SHP77 treated with DMSO at 0.1 percent for 48 hours (cell line): ENCODE data around the gene OPCML.

Experiments used
- DNase-seq: peaks from one replicate; lab custom pipeline; 2025; lab: John Stamatoyannopoulos, UW

The OPCML gene

GRCh38 chr11:132981131-132981956 is 551.0 kb downstream of the OPCML start:
- DNase-seq, result no peak

GRCh38 chr11:132980670-132981069 is 551.6 kb downstream of the OPCML start:
- DNase-seq, result no peak

- DNase-seq, result no peak
These were observed 554.6 kb downstream of the OPCML start for GRCh38 chr11:132977746-132978145.

GRCh38 chr11:132977241-132977640 is 555.1 kb downstream of the OPCML start:
- DNase-seq, result no peak

GRCh38 chr11:132976115-132976514 is 556.2 kb downstream of the OPCML start:
- DNase-seq, result no peak

GRCh38 chr11:132973686-132974085 is 558.6 kb downstream of the OPCML start:
- DNase-seq, result no peak

GRCh38 chr11:132972565-132972964 is 559.7 kb downstream of the OPCML start:
- DNase-seq, result no peak

- no peak for DNase-seq
These were observed 561.0 kb downstream of the OPCML start for GRCh38 chr11:132971351-132971750.

- DNase-seq, result no peak
These were observed 562.4 kb downstream of the OPCML start for GRCh38 chr11:132969892-132970291.

GRCh38 chr11:132962041-132962440 is 570.3 kb downstream of the OPCML start:
- DNase-seq, result no peak

- no peak for DNase-seq
These were observed 570.8 kb downstream of the OPCML start for GRCh38 chr11:132961453-132961852.

- DNase-seq, result no peak
These were observed 571.8 kb downstream of the OPCML start for GRCh38 chr11:132960273-132961078.

GRCh38 chr11:132959693-132960092 is 572.6 kb downstream of the OPCML start:
- DNase-seq, result no peak

- no peak for DNase-seq
These were observed 574.4 kb downstream of the OPCML start for GRCh38 chr11:132957881-132958280.

GRCh38 chr11:132948252-132948651 is 584.0 kb downstream of the OPCML start:
- no peak for DNase-seq

- no peak for DNase-seq
These were observed 587.7 kb downstream of the OPCML start for GRCh38 chr11:132944569-132944944.

- DNase-seq, result no peak
These were observed 588.4 kb downstream of the OPCML start for GRCh38 chr11:132943706-132944568.

- DNase-seq, result no peak
These were observed 589.0 kb downstream of the OPCML start for GRCh38 chr11:132943357-132943705.

GRCh38 chr11:132942611-132943356 is 589.5 kb downstream of the OPCML start:
- DNase-seq, result no peak

- no peak for DNase-seq
These were observed 590.5 kb downstream of the OPCML start for GRCh38 chr11:132941761-132942160.

- DNase-seq, result no peak
These were observed 591.2 kb downstream of the OPCML start for GRCh38 chr11:132941024-132941646.
